H1 (cell line): Measurements from ENCODE around the gene ARHGAP21. TPM values are rescaled to one million over a fixed set of nuclear protein-coding genes. Genes with fewer than 3 reads are reported as not detected.

Experiments
- CTCF ChIA-PET: fragments of 300-600 bp; sonication (Branson Sonifier 250); formaldehyde crosslinking; loops from one replicate; lab custom pipeline; 2021; ENCODE audit not compliant: partially characterized antibody; lab: Charles Lee
- POLR2A ChIA-PET: fragments of 300-600 bp; sonication (Branson Sonifier 250); formaldehyde crosslinking; loops from one replicate; lab custom pipeline; 2021; ENCODE audit warnings: inconsistent platforms; ENCODE audit not compliant: partially characterized antibody; lab: Charles Lee
- DNase-seq, 2 experiments: peaks; one replicate each; pipeline versions ENCODE4 v3.0.0 to v3.0.0-alpha.2; 2010 to 2022; ENCODE audit warnings: low spot score in 2 of 2, low read depth in 1 of 2, mixed read lengths in 1 of 2
- FAIRE-seq: peaks from 2 replicates; lab custom pipeline; 2011; peaks lifted over from hg19 to GRCh38; lab: Jason Lieb, UNC
- H2AFZ ChIP-seq: 2 replicates; pipeline ENCODE4 v1.8.1; 2012; ENCODE audit warnings: low read length, inconsistent platforms
- H2AK5ac ChIP-seq: 2 replicates; pipeline ENCODE4 v1.6.1; 2013; ENCODE audit warnings: low read depth, low read length
- H2BK120ac ChIP-seq: replicated peaks from 2 replicates; pipeline ENCODE3; 2013; ENCODE audit warnings: low read depth, low read length, inconsistent platforms
- H2BK12ac ChIP-seq: 2 replicates; pipeline ENCODE4 v1.6.1; 2013; ENCODE audit warnings: low read depth, low read length
- H2BK15ac ChIP-seq: 2 replicates; pipeline ENCODE4 v1.6.1; 2013; ENCODE audit warnings: low read length
- H2BK20ac ChIP-seq: 2 replicates; pipeline ENCODE4 v1.6.1; 2013; ENCODE audit warnings: low read length
- H2BK5ac ChIP-seq: 2 replicates; pipeline ENCODE4 v1.6.1; 2013; ENCODE audit warnings: low read depth, low read length
- H3K14ac ChIP-seq: 2 replicates; pipeline ENCODE4 v1.6.1; 2013; ENCODE audit warnings: inconsistent platforms; ENCODE audit not compliant: insufficient read length
- H3K18ac ChIP-seq: 2 replicates; pipeline ENCODE4 v1.6.1; 2013; ENCODE audit warnings: low read length; ENCODE audit errors: extremely low read depth
- H3K23ac ChIP-seq: 2 replicates; pipeline ENCODE4 v1.6.1; 2013; ENCODE audit warnings: inconsistent platforms; ENCODE audit not compliant: insufficient read length
- H3K23me2 ChIP-seq: 2 replicates; pipeline ENCODE4 v1.6.1; 2013; ENCODE audit warnings: low read depth, low read length
- H3K27ac ChIP-seq: 2 replicates; pipeline ENCODE4 v1.6.1; 2011; ENCODE audit warnings: low read depth, low read length, inconsistent platforms
- H3K27me3 ChIP-seq, 4 experiments: replicated peaks in 1 of 4; 1 replicate in 1 of 4; 2 replicates in 3 of 4; pipeline versions ENCODE4 v1.6.1 to v1.8.1; 2011 to 2013; ENCODE audit warnings: low read length in 3 of 4, mild to moderate bottlenecking in 3 of 4, inconsistent platforms in 2 of 4, mixed read lengths in 2 of 4, moderate library complexity in 1 of 4; ENCODE audit not compliant: control insufficient read depth in 3 of 4, insufficient read depth in 3 of 4; ENCODE audit errors: extremely low read depth in 1 of 4
- H3K36me3 ChIP-seq, 4 experiments: 2 replicates each; pipeline versions ENCODE4 v1.6.1 to v1.8.1; 2011 to 2013; ENCODE audit warnings: mild to moderate bottlenecking in 4 of 4, low read length in 3 of 4, moderate library complexity in 2 of 4, control low read depth in 1 of 4, inconsistent platforms in 1 of 4; ENCODE audit not compliant: insufficient read depth in 4 of 4, control insufficient read depth in 2 of 4
- H3K4ac ChIP-seq: replicated peaks from 2 replicates; pipeline ENCODE3; 2013; ENCODE audit warnings: low read length, low read depth, mixed read lengths, inconsistent platforms; ENCODE audit not compliant: insufficient read length
- H3K4me1 ChIP-seq, 4 experiments: replicated peaks in 1 of 4; 1 replicate in 1 of 4; 2 replicates in 3 of 4; pipeline versions ENCODE4 v1.6.1 to v1.8.1; 2011 to 2013; ENCODE audit warnings: low read length in 3 of 4, inconsistent platforms in 2 of 4, mixed read lengths in 1 of 4; ENCODE audit not compliant: insufficient read depth in 4 of 4, control insufficient read depth in 3 of 4
- H3K4me2 ChIP-seq, 2 experiments: 2 replicates each; pipeline versions ENCODE4 v1.6.1 to v1.8.1; 2011 to 2013; ENCODE audit warnings: low read depth in 2 of 2, low read length in 2 of 2, control low read depth in 1 of 2, inconsistent platforms in 1 of 2, mild to moderate bottlenecking in 1 of 2; ENCODE audit not compliant: insufficient read depth in 1 of 2
- H3K4me3 ChIP-seq, 4 experiments: fragments of 200-600, 300-600 bp in 1 of 4; sonication (generic), shearing (Covaris generic), sonication (Bioruptor Twin) in 1 of 4; 2 replicates each; pipeline versions ENCODE4 v1.5.1 to v1.8.1; 2011 to 2016; ENCODE audit warnings: low read length in 4 of 4, low read depth in 3 of 4, control low read depth in 2 of 4, inconsistent platforms in 2 of 4, mild to moderate bottlenecking in 2 of 4, mixed read lengths in 1 of 4, moderate library complexity in 1 of 4; ENCODE audit not compliant: insufficient read depth in 2 of 4; ENCODE audit errors: extremely low read depth in 1 of 4
- H3K56ac ChIP-seq: replicated peaks from 2 replicates; pipeline ENCODE3; 2013; ENCODE audit warnings: low read depth, mild to moderate bottlenecking, mixed read lengths, low read length, inconsistent platforms; ENCODE audit not compliant: insufficient read length
- H3K79me1 ChIP-seq: 2 replicates; pipeline ENCODE4 v1.6.1; 2013; ENCODE audit warnings: low read depth, low read length, control low read depth
- H3K79me2 ChIP-seq, 2 experiments: 2 replicates each; pipeline versions ENCODE4 v1.6.1 to v1.8.1; 2012 to 2013; ENCODE audit warnings: low read length in 2 of 2, mild to moderate bottlenecking in 2 of 2, inconsistent platforms in 1 of 2; ENCODE audit not compliant: insufficient read depth in 2 of 2, control insufficient read depth in 1 of 2
- H3K9ac ChIP-seq, 4 experiments: replicated peaks in 1 of 4; 1 replicate in 1 of 4; 2 replicates in 3 of 4; pipeline versions ENCODE4 v1.6.1 to v1.8.1; 2011 to 2013; ENCODE audit warnings: low read depth in 3 of 4, low read length in 3 of 4, control low read depth in 2 of 4, mild to moderate bottlenecking in 2 of 4, moderate library complexity in 2 of 4, inconsistent platforms in 1 of 4; ENCODE audit errors: extremely low read depth in 1 of 4
- H3K9me3 ChIP-seq, 2 experiments: 2 replicates each; pipeline versions ENCODE4 v1.6.1 to v1.8.1; 2012 to 2013; ENCODE audit warnings: mild to moderate bottlenecking in 2 of 2, moderate library complexity in 2 of 2, control low read depth in 1 of 2, inconsistent platforms in 1 of 2, low read depth in 1 of 2, low read length in 1 of 2, mixed read lengths in 1 of 2; ENCODE audit not compliant: insufficient read depth in 2 of 2
- H4K20me1 ChIP-seq, 2 experiments: replicated peaks in 1 of 2; 2 replicates each; pipeline versions ENCODE3 to v1.8.1; 2011 to 2013; ENCODE audit warnings: inconsistent platforms in 2 of 2, low read length in 2 of 2, mild to moderate bottlenecking in 1 of 2; ENCODE audit not compliant: insufficient read depth in 2 of 2, control insufficient read depth in 1 of 2
- H4K5ac ChIP-seq: 2 replicates; pipeline ENCODE4 v1.6.1; 2013; ENCODE audit warnings: low read length, low read depth, mixed read lengths, inconsistent platforms; ENCODE audit not compliant: insufficient read length
- H4K8ac ChIP-seq: 2 replicates; pipeline ENCODE4 v1.8.0; 2013; ENCODE audit warnings: mild to moderate bottlenecking, moderate library complexity, low read length, inconsistent platforms; ENCODE audit not compliant: insufficient read depth; ENCODE audit errors: extremely low read depth
- H4K91ac ChIP-seq: replicated peaks from 2 replicates; pipeline ENCODE3; 2013; ENCODE audit warnings: low read length, mixed read lengths, inconsistent platforms; ENCODE audit not compliant: insufficient read length
- BCL11A ChIP-seq, 2 experiments: IDR thresholded peaks; one replicate each; pipeline ENCODE4 v1.6.1; 2011; ENCODE audit warnings: low read depth in 2 of 2, low read length in 2 of 2, mild to moderate bottlenecking in 2 of 2
- CEBPB ChIP-seq: IDR thresholded peaks from 2 replicates; pipeline ENCODE4 v1.6.1; 2012; ENCODE audit warnings: low read depth, low read length
- CHD1 ChIP-seq: IDR thresholded peaks from 2 replicates; pipeline ENCODE4 v1.6.1; 2012; ENCODE audit warnings: low read depth, low read length, improper control_type of control experiment
- CREB1 ChIP-seq: IDR thresholded peaks from 2 replicates; pipeline ENCODE4 v1.6.1; 2012; ENCODE audit warnings: inconsistent platforms
- GTF2F1 ChIP-seq: IDR thresholded peaks from 2 replicates; pipeline ENCODE4 v1.6.1; 2012; ENCODE audit warnings: low read depth, low read length, improper control_type of control experiment, borderline replicate concordance
- JUND ChIP-seq: IDR thresholded peaks from 2 replicates; pipeline ENCODE4 v1.6.1; 2011; ENCODE audit warnings: mild to moderate bottlenecking, improper control_type of control experiment, low read length
- POLR2A ChIP-seq, 2 experiments: IDR thresholded peaks; 1 replicate in 1 of 2; 2 replicates in 1 of 2; pipeline ENCODE4 v1.6.1; 2011; ENCODE audit warnings: low read depth in 2 of 2, low read length in 2 of 2, mild to moderate bottlenecking in 2 of 2; ENCODE audit errors: control extremely low read depth in 1 of 2
- SAP30 ChIP-seq: fragments of 300-600 bp; sonication (generic); IDR thresholded peaks from 2 replicates; pipeline ENCODE4 v1.7.1; 2012; ENCODE audit warnings: low read length, moderate library complexity, mild to moderate bottlenecking, inconsistent platforms; ENCODE audit not compliant: insufficient read depth, insufficient replicate concordance
- SP2 ChIP-seq: IDR thresholded peaks from 2 replicates; pipeline ENCODE4 v1.6.1; 2012; ENCODE audit warnings: mild to moderate bottlenecking, low read length, inconsistent platforms
- SUZ12 ChIP-seq: fragments of 200-600 bp; sonication (generic); IDR thresholded peaks from 2 replicates; pipeline ENCODE4 v1.6.1; 2012; ENCODE audit warnings: mild to moderate bottlenecking, inconsistent platforms, low read length, moderate library complexity, mixed read lengths
- WGBS, 2 experiments: shearing (Covaris generic) in 1 of 2; methylation state at CpG; one replicate each; pipeline versions ENCODE4 v1.1.6 to v1.1.7; 2013 to 2015; ENCODE audit warnings: low lambda C conversion rate in 2 of 2, mixed read lengths in 2 of 2, inconsistent platforms in 1 of 2, low coverage in 1 of 2, missing lambda C conversion rate in 1 of 2; ENCODE audit not compliant: insufficient replicate concordance in 2 of 2, insufficient coverage in 1 of 2, insufficient read length in 1 of 2; ENCODE audit errors: extremely low coverage in 1 of 2, missing lambda C conversion rate in 1 of 2; 5-methylcytosine and 5-hydroxymethylcytosine counted together
- polyA plus RNA-seq, 7 experiments: library from polyadenylated mRNA; depleted of rRNA in 3 of 7; stranded (reverse) in 5 of 7; unstranded in 2 of 7; fragments of >200 nt in 5 of 7; fragments of 200-250 nt in 2 of 7; gene quantifications; 1 replicate in 5 of 7; 2 replicates in 1 of 7; 4 replicates in 1 of 7; pipeline versions ENCODE4 v1.2.1 to v1.2.3, GENCODE V29; 2011 to 2013; ENCODE audit warnings: missing spikeins in 2 of 7, mixed read lengths in 2 of 7
- total RNA-seq: library from RNA; stranded (reverse); fragmentation: NEBNext Ultra II Directional; extraction: Animal tissue kit (Norgen Biotek cat#: 25700); gene quantifications from 2 replicates; pipeline ENCODE4 v1.2.1, GENCODE V29; 2021
- TF ChIP-seq, protein P1 (sequence below): IDR thresholded peaks from 2 replicates; pipeline ENCODE4 v1.6.1; 2012; ENCODE audit warnings: inconsistent platforms

The ARHGAP21 gene
- total and polyA plus RNA-seq, 2 of the 8 experiments (the other 6 are each of a cell fraction or from before 2014, with no cell fraction given) = 14.4 to 35.3 TPM

- H2BK5ac ChIP-seq = no peak overlapping the region
- H3K27ac ChIP-seq = no peak overlapping the region
- no peak overlapping the region for H3K18ac ChIP-seq
- DNase-seq (no peak), FAIRE-seq (no peak)
- ChIA-PET CTCF (interaction anchor here (0.9 kb wide), 1 partner anchor 15 kb away, joined by 3 read pairs; no protein-coding TSS in a partner anchor), POLR2A (interaction anchor here (1.1 to 1.2 kb wide), 2 partner anchors 7 to 17 kb away, joined by 3 to 4 read pairs; no protein-coding TSS in a partner anchor)
- peaks cover 5 to 18% (median 17%) of the 10 kb centered on the region in 4 experiments for H3K4me1 ChIP-seq
- no peak overlapping the region for H2BK20ac ChIP-seq
- H4K91ac ChIP-seq = no peak overlapping the region
- no peak overlapping the region for H3K4ac ChIP-seq
- H3K79me2 ChIP-seq = peaks cover 0 to 92% of the 10 kb centered on the region in 2 experiments; a peak in 3 of 4 replicates
- H3K23ac ChIP-seq = no peak overlapping the region
- H3K36me3 ChIP-seq = no peaks in the 10 kb centered on the region
- H3K4me3 ChIP-seq = no peak overlapping the region
- H3K27me3 ChIP-seq = no peaks in the 10 kb centered on the region; a peak in 3 of 7 replicates
- H3K56ac ChIP-seq = no peak overlapping the region
- H3K9me3 ChIP-seq = no peaks in the 10 kb centered on the region
- peaks cover 2 to 6% of the 10 kb centered on the region in 2 experiments for H4K20me1 ChIP-seq
- H2AK5ac ChIP-seq = no peak overlapping the region
- peaks cover 4% of the 10 kb centered on the region; the same call in 1 of the 2 replicates for H3K23me2 ChIP-seq
- no peak overlapping the region for H2AFZ ChIP-seq
- H3K14ac ChIP-seq = no peak overlapping the region
- H4K8ac ChIP-seq = no peak overlapping the region
- no peak overlapping the region for H3K9ac ChIP-seq
- H2BK12ac ChIP-seq = no peak overlapping the region
- 89% methylated on average over 5 of the region's 5 CpGs; no CpG with 5 or more reads in 1 of the 2 experiments for WGBS, 2 experiments
- no peak overlapping the region for H2BK120ac ChIP-seq
- H3K79me1 ChIP-seq = peaks cover 3% of the 10 kb centered on the region; the same call in 1 of the 2 replicates
- no peak overlapping the region for H4K5ac ChIP-seq
- TF ChIP-seq SP2 (no peak), GTF2F1 (no peak), POLR2A (IDR thresholded peaks at IDR 0.05; ENCODE audit: control extremely low read depth in 1 of 2, low read depth in 2 of 2, low read length in 2 of 2) (no peak), BCL11A (IDR thresholded peaks at IDR 0.05; ENCODE audit: low read depth in 2 of 2, low read length in 2 of 2) (no peak), CHD1 (no peak), CEBPB (no peak), SAP30 (no peak), CREB1 (no peak), JUND (no peak), SUZ12 (no peak)
- TF ChIP-seq, protein P1, sequence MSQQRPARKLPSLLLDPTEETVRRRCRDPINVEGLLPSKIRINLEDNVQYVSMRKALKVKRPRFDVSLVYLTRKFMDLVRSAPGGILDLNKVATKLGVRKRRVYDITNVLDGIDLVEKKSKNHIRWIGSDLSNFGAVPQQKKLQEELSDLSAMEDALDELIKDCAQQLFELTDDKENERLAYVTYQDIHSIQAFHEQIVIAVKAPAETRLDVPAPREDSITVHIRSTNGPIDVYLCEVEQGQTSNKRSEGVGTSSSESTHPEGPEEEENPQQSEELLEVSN = no peak
- H3K4me2 ChIP-seq = no peak overlapping the region
- H2BK15ac ChIP-seq = no peak overlapping the region
These were observed 8.4 kb downstream of the ARHGAP21 start for GRCh38 chr10:24715246-24715769.
